Skeletal muscle tissue (tissue), 1 donor: ENCODE measurements around the gene SUSD3. TPM values are rescaled to one million over a fixed set of nuclear protein-coding genes. Genes with fewer than 3 reads are reported as not detected.

Experiments used
- total RNA-seq: library from RNA; depleted of rRNA; stranded (reverse); fragments of >200 nt; gene quantifications from one replicate; pipeline ENCODE4 v1.2.3, GENCODE V29; 2014

SUSD3 gene
- total RNA-seq, 1 donor from 2014 or later = 2.6 TPM

Other genes with a start within 250 kb of the SUSD3 start
- 13.6 TPM for gene ZNF484, start 180.7 kb upstream of the SUSD3 start, total RNA-seq
- gene FGD3, start 111.2 kb upstream of the SUSD3 start, total RNA-seq = 4.2 TPM
- gene CARD19, start 37.5 kb downstream of the SUSD3 start, total RNA-seq = 24.5 TPM
- 20.9 TPM for gene NINJ1, start 75.5 kb downstream of the SUSD3 start, total RNA-seq
- 4.7 TPM for gene WNK2, start 125.4 kb downstream of the SUSD3 start, total RNA-seq